SU-DHL-6 (cell line): ENCODE data around the gene REST.

Experiments
- H2AFZ ChIP-seq: fragments of 200-600 bp; sonication (generic); 2 replicates; pipeline ENCODE4 v1.6.1; 2014; ENCODE audit warnings: low read depth, mild to moderate bottlenecking, moderate library complexity, mixed read lengths, antibody characterized with exemption, low read length; ENCODE audit not compliant: severe bottlenecking
- H3F3A ChIP-seq: fragments of 200-600 bp; shearing (Covaris generic); 2 replicates; pipeline ENCODE4 v1.6.0; 2016; ENCODE audit warnings: antibody characterized with exemption, mild to moderate bottlenecking; ENCODE audit not compliant: insufficient read depth
- H3K27ac ChIP-seq: fragments of 200-600 bp; sonication (generic); 2 replicates; pipeline ENCODE4 v1.5.1; 2016; ENCODE audit warnings: low read depth, mild to moderate bottlenecking, low read length, moderate library complexity, mixed read lengths
- H3K27me3 ChIP-seq: fragments of 200-600 bp; sonication (generic), shearing (Covaris generic); 2 replicates; pipeline ENCODE4 v1.6.0; 2014; ENCODE audit warnings: mild to moderate bottlenecking, low read length
- H3K36me3 ChIP-seq: fragments of 200-600 bp; sonication (generic); 2 replicates; pipeline ENCODE4 v1.6.1; 2014; ENCODE audit warnings: mild to moderate bottlenecking, low read length, mixed read lengths
- H3K4me2 ChIP-seq: fragments of 300-600, 200-600 bp; shearing (Covaris generic), sonication (generic); 2 replicates; pipeline ENCODE4 v1.6.0; 2014; ENCODE audit warnings: low read length, low read depth, mild to moderate bottlenecking; ENCODE audit not compliant: poor library complexity, severe bottlenecking
- H3K4me3 ChIP-seq: fragments of 200-600 bp; sonication (generic); 2 replicates; pipeline ENCODE4 v1.5.1; 2014; ENCODE audit warnings: antibody characterized with exemption, low read length, mild to moderate bottlenecking, mixed read lengths; ENCODE audit not compliant: insufficient read depth, poor library complexity, severe bottlenecking
- H3K79me2 ChIP-seq: fragments of 200-600 bp; sonication (generic); 2 replicates; pipeline ENCODE4 v1.6.1; 2014; ENCODE audit warnings: mild to moderate bottlenecking, low read length, moderate library complexity; ENCODE audit not compliant: insufficient read depth
- H3K9ac ChIP-seq: fragments of 200-600 bp; sonication (generic); 2 replicates; pipeline ENCODE4 v1.7.0; 2014; ENCODE audit warnings: mild to moderate bottlenecking, low read length
- H3K9me2 ChIP-seq: fragments of 200-600 bp; sonication (generic); replicated peaks from 2 replicates; pipeline ENCODE4 v1.6.1; 2014; ENCODE audit warnings: low read length; ENCODE audit not compliant: insufficient read depth
- H3K9me3 ChIP-seq: fragments of 200-600 bp; sonication (generic); 2 replicates; pipeline ENCODE4 v1.6.1; 2014; ENCODE audit warnings: low read length, mixed read lengths; ENCODE audit not compliant: insufficient read depth
- H4K20me1 ChIP-seq: fragments of 200-600 bp; sonication (generic); 2 replicates; pipeline ENCODE4 v1.6.1; 2014; ENCODE audit warnings: low read depth, mild to moderate bottlenecking, antibody characterized with exemption, low read length, moderate library complexity, mixed read lengths
- EZH2phosphoT487 ChIP-seq: fragments of 200-600 bp; sonication (generic), shearing (Covaris generic); conservative IDR thresholded peaks from 2 replicates; pipeline ENCODE4 v1.6.1; 2018; ENCODE audit warnings: mild to moderate bottlenecking, antibody characterized with exemption, low read length, moderate library complexity, mixed read lengths
- TF ChIP-seq, protein P1 (sequence below): fragments of 200-600 bp; sonication (generic); IDR thresholded peaks from one replicate; pipeline ENCODE4 v1.5.1; 2017; ENCODE audit warnings: antibody characterized with exemption, mild to moderate bottlenecking, low read length, moderate library complexity; ENCODE audit not compliant: insufficient read depth, poor library complexity, severe bottlenecking

REST gene

DNA sequence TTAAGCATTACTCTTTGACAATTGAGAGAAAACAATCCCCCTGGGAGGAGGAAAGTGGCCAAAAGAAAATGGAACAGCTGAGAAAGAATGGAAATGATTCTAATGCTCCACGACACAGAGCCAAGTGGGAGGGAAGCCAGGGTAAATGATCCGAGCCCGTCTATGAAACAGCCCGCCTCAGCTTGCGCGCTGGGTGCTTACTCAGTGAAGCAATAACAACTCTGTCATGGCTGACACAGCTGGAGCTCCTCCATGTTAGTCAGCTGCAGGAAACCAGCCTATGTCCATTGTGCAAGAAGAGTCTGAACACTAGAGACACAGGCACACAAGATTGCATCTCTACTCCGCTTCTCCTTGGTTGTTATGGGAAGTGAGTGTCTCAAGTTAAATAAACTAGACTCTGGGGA lies 50.4 kb downstream of the REST start:
- no peak for TF ChIP-seq EZH2phosphoT487
- TF ChIP-seq, protein P1, sequence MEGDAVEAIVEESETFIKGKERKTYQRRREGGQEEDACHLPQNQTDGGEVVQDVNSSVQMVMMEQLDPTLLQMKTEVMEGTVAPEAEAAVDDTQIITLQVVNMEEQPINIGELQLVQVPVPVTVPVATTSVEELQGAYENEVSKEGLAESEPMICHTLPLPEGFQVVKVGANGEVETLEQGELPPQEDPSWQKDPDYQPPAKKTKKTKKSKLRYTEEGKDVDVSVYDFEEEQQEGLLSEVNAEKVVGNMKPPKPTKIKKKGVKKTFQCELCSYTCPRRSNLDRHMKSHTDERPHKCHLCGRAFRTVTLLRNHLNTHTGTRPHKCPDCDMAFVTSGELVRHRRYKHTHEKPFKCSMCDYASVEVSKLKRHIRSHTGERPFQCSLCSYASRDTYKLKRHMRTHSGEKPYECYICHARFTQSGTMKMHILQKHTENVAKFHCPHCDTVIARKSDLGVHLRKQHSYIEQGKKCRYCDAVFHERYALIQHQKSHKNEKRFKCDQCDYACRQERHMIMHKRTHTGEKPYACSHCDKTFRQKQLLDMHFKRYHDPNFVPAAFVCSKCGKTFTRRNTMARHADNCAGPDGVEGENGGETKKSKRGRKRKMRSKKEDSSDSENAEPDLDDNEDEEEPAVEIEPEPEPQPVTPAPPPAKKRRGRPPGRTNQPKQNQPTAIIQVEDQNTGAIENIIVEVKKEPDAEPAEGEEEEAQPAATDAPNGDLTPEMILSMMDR = no peak
- Histone ChIP-seq H3K27me3 (no peaks in the 10 kb centered on the region), H4K20me1 (no peaks in the 10 kb centered on the region), H3F3A (no peaks in the 10 kb centered on the region), H3K79me2 (no peaks in the 10 kb centered on the region), H3K9me3 (no peaks in the 10 kb centered on the region), H3K36me3 (no peaks in the 10 kb centered on the region), H3K9ac (no peak overlapping the region), H2AFZ (no peak overlapping the region), H3K27ac (no peak overlapping the region), H3K4me3 (no peak overlapping the region), H3K9me2 (no peaks in the 10 kb centered on the region), H3K4me2 (no peak overlapping the region)

DNA sequence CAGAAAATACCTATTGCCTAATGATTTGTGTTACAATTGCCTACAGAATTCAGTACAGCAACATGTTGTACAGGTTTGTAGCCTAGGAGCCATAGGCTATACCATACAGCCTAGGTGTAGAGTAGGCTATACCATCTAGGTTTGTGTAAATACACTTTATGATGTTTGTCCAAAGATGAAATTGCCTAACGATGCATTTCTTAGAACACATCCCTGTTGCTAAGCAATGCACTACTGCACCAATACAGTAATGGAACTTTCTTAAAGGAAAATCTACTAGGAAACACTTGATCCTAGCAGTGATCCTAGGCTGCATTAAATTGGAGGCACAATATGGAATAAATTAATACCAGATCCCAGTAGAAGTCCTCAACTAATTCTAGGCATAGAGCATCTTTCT lies 51.4 kb downstream of the REST start:
- no peaks in the 10 kb centered on the region for H3K27me3 ChIP-seq
- H3K27ac ChIP-seq = no peak overlapping the region
- H2AFZ ChIP-seq = no peak overlapping the region
- H3K4me2 ChIP-seq = no peak overlapping the region
- H3K9me2 ChIP-seq = no peaks in the 10 kb centered on the region
- no peaks in the 10 kb centered on the region for H3K9me3 ChIP-seq
- H3F3A ChIP-seq = no peaks in the 10 kb centered on the region
- no peaks in the 10 kb centered on the region for H3K36me3 ChIP-seq
- no peak for TF ChIP-seq EZH2phosphoT487
- TF ChIP-seq, protein P1 = no peak
- no peaks in the 10 kb centered on the region for H3K79me2 ChIP-seq
- no peak overlapping the region for H3K4me3 ChIP-seq
- no peak overlapping the region for H3K9ac ChIP-seq
- H4K20me1 ChIP-seq = no peaks in the 10 kb centered on the region

DNA sequence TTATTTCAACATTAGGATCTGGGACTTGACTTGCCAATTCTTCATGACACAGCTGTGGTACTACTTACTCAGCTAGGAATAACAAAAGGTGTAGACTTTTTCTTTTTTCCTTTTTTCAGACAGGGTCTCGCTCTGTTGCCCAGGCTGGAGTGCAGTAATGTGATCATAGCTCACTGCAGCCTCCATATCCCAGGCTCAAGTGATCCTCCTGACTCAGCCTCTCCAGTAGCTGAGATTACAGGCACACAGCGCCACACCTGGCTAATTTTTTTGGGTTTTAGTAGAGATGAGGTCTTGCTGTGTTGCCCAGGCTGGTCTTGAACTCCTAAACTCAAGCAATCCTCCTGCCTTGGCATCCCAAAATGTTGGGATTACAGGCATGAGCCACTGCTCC lies 53.4 kb downstream of the REST start:
- Histone ChIP-seq H3K9me3 (no peaks in the 10 kb centered on the region), H3K27ac (no peak overlapping the region), H3K36me3 (no peaks in the 10 kb centered on the region), H3K9me2 (no peaks in the 10 kb centered on the region), H3K79me2 (no peaks in the 10 kb centered on the region), H3K9ac (no peak overlapping the region), H3K4me3 (no peak overlapping the region), H3F3A (no peaks in the 10 kb centered on the region), H2AFZ (no peak overlapping the region), H3K27me3 (no peaks in the 10 kb centered on the region), H3K4me2 (no peak overlapping the region), H4K20me1 (no peaks in the 10 kb centered on the region)
- TF ChIP-seq, protein P1 = no peak
- TF ChIP-seq EZH2phosphoT487 = no peak

DNA sequence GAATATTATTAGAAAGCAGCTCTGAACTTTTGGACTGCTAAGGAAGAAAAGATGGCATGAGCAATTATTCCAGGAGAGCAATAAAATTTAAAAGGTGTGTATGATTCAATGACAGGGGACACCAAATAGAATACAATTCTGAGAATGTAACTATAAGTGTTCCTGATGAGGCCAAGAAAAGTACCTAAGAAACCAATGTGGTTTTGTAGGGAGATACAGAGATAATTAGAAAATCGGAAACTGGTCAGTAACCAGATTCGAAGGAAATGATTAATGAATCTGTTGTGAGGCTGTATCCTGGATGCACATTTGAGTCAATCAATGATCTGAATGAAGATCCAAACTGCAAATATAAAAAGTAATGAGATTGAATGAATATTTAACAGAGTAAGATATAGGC lies 63.7 kb downstream of the REST start:
- no peaks in the 10 kb centered on the region for H3K27me3 ChIP-seq
- H3K36me3 ChIP-seq = peaks cover 17% of the 10 kb centered on the region
- no peaks in the 10 kb centered on the region for H3F3A ChIP-seq
- H2AFZ ChIP-seq = no peak overlapping the region
- TF ChIP-seq, protein P1 = no peak
- TF ChIP-seq EZH2phosphoT487 = no peak
- H3K79me2 ChIP-seq = peaks cover 32% of the 10 kb centered on the region
- no peaks in the 10 kb centered on the region for H3K9me2 ChIP-seq
- no peaks in the 10 kb centered on the region for H3K9me3 ChIP-seq
- H3K27ac ChIP-seq = no peak overlapping the region
- no peak overlapping the region for H3K4me2 ChIP-seq
- no peak overlapping the region for H3K9ac ChIP-seq
- H3K4me3 ChIP-seq = no peak overlapping the region
- H4K20me1 ChIP-seq = no peaks in the 10 kb centered on the region
